Testis (tissue), 3 donors: ENCODE measurements around the gene P2RY6. TPM values are rescaled to one million over a fixed set of nuclear protein-coding genes. Genes with fewer than 3 reads are reported as not detected.

ENCODE experiments used
- DNase-seq: peaks from one replicate; pipeline ENCODE4 v3.0.0-alpha.2; 2019
- H3K27ac ChIP-seq, 2 donors: fragments of 200-600 bp; sonication (generic); one replicate each; pipeline ENCODE4 v1.5.1; 2019
- H3K27me3 ChIP-seq: fragments of 200-600 bp; sonication (generic); one replicate; pipeline ENCODE4 v1.5.1; 2019
- H3K36me3 ChIP-seq: fragments of 200-600 bp; sonication (generic); one replicate; pipeline ENCODE4 v1.5.1; 2017; ENCODE audit warnings: low read depth; ENCODE audit errors: missing control alignments
- H3K4me1 ChIP-seq: fragments of 200-600 bp; sonication (generic); one replicate; pipeline ENCODE4 v1.5.1; 2019
- H3K4me3 ChIP-seq, 2 donors: fragments of 200-600 bp; sonication (generic); one replicate each; pipeline ENCODE4 v1.5.1; 2017 to 2019
- H3K9me3 ChIP-seq: fragments of 200-600 bp; sonication (generic); one replicate; pipeline ENCODE4 v1.5.1; 2017
- POLR2A ChIP-seq: fragments of 450-650 bp; IDR thresholded peaks from one replicate; pipeline ENCODE4 v1.6.1; 2017; ENCODE audit warnings: antibody characterized with exemption, mild to moderate bottlenecking, moderate library complexity
- WGBS, 2 donors: methylation state at CpG; one replicate each; pipeline ENCODE4 v1.1.5; 2018; 5-methylcytosine and 5-hydroxymethylcytosine counted together
- intact Hi-C: fragments of 100-400 bp; cut with DNase I; formaldehyde crosslinking; loops from one replicate; pipeline ENCODE4 v1.15.1; 2023; ENCODE audit warnings: low total_unique reads
- polyA plus RNA-seq: library from polyadenylated mRNA; stranded (reverse); fragments of 350-450 nt; fragmentation: Illumina TruSeq; extraction: RNeasy Lipid Tissue Mini Kit (QIAGEN cat#74804); gene quantifications from one replicate; pipeline ENCODE4 v1.2.3, GENCODE V29; 2014; ENCODE audit warnings: low read depth, low replicate concordance; ENCODE audit not compliant: insufficient read depth
- total RNA-seq, 2 donors: library from RNA; depleted of rRNA; stranded (reverse); fragments of >200 nt; gene quantifications; one replicate each; pipeline ENCODE4 v1.2.3, GENCODE V29; 2016
- TF ChIP-seq, protein P1 (sequence below), 3 experiments: fragments of 450-650 bp in 2 of 3; fragments of 200-600 bp in 1 of 3; sonication (generic) in 1 of 3; IDR thresholded peaks; one replicate each; pipeline ENCODE4 v1.5.1; 2016 to 2019; ENCODE audit warnings: antibody characterized with exemption in 3 of 3, mild to moderate bottlenecking in 2 of 3, moderate library complexity in 1 of 3

P2RY6 gene
- total and polyA plus RNA-seq, 3 donors from 2014 or later = 0.25 to 2.7 (median 0.47) TPM

GRCh38 chr11:73331138-73331916, 59.2 kb downstream of the P2RY6 start:
- no peaks in the 10 kb centered on the region for H3K27me3 ChIP-seq
- intact Hi-C loops = no loop called here
- DNase-seq = no peak

DNA sequence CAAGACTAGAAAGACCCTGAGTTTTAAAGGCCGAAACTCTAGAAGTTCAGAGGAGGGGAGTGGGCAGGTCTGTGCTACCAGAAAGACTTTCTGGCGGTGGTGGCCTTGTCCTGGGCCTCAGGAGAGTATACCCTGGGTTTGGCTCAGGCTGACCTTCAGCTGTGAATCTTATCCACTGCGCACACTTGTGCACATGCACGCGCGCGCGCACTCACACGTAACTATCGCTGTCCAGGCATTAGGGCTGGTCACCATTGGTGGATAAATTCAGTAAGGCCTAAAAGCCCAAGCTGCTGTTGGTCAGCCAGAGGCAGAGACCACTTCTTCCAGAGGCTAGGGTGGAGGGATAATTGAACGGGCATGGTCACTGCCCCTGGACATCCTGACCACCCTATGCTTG, 61.0 kb downstream of the P2RY6 start:
- H3K27ac ChIP-seq = peak overlapping the region in 1 of 2 donors; percentile 79
- no peak overlapping the region for H3K4me3 ChIP-seq
- no peak for DNase-seq
- H3K4me1 ChIP-seq = peaks cover 51% of the 10 kb centered on the region
- 75 to 87% methylated on average over 10 to 11 of the region's 11 CpGs for WGBS, 2 donors
- intact Hi-C loops = no loop called here
- no peaks in the 10 kb centered on the region for H3K27me3 ChIP-seq
- H3K36me3 ChIP-seq = no peaks in the 10 kb centered on the region
- H3K9me3 ChIP-seq = no peaks in the 10 kb centered on the region
- TF ChIP-seq, protein P1, sequence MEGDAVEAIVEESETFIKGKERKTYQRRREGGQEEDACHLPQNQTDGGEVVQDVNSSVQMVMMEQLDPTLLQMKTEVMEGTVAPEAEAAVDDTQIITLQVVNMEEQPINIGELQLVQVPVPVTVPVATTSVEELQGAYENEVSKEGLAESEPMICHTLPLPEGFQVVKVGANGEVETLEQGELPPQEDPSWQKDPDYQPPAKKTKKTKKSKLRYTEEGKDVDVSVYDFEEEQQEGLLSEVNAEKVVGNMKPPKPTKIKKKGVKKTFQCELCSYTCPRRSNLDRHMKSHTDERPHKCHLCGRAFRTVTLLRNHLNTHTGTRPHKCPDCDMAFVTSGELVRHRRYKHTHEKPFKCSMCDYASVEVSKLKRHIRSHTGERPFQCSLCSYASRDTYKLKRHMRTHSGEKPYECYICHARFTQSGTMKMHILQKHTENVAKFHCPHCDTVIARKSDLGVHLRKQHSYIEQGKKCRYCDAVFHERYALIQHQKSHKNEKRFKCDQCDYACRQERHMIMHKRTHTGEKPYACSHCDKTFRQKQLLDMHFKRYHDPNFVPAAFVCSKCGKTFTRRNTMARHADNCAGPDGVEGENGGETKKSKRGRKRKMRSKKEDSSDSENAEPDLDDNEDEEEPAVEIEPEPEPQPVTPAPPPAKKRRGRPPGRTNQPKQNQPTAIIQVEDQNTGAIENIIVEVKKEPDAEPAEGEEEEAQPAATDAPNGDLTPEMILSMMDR (IDR thresholded peaks at IDR 0.05) = no peak
- no peak for TF ChIP-seq POLR2A

More at GRCh38 chr11:73331138-73331916, 59.2 kb downstream of the P2RY6 start:
- H3K36me3 ChIP-seq = no peaks in the 10 kb centered on the region
- peaks cover 55% of the 10 kb centered on the region for H3K4me1 ChIP-seq
- H3K9me3 ChIP-seq = no peaks in the 10 kb centered on the region
- TF ChIP-seq, protein P1 (IDR thresholded peaks at IDR 0.05) = no peak
- no peak for TF ChIP-seq POLR2A
- H3K27ac ChIP-seq = peak overlapping the region; percentile 68 to 72
- 31 to 68% methylated on average over 4 of the region's 4 CpGs for WGBS, 2 donors
- H3K4me3 ChIP-seq = no peak overlapping the region

DNA sequence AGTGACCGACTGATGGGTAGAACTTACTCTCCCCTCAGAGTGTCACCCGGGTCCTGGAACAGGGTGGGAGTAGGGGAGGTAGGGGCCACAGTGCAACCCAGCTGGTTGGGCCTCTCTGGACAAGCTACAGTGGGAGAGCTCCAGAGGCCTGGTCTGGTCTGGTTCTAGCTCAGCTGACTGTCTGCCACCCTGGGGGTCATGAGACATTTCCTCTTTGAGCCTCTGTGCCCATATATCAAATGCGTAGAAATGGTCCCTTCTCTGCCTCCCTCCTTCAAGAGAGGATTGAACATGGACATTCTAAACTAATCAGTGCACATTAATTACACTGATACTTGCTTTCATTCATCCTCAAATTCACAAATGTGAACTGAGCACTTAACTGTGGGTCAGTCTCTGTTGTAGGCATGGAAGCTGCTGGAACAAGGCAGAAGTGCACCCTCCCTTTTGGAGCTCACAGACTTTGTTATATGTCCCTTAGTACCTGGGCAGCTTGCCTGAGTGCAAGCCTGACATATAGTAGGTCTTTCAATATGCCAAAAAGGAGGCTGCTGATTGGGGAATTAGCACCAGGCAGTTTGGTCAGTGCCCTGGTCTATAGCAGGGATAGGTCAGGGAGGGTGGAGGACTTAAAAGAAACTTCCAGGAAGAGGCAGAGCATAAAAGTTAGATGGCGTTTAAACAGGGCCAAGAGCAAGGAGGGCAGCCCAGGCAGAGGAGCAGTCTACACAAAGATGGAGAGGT, 61.7 kb downstream of the P2RY6 start:
- H3K27me3 ChIP-seq = no peaks in the 10 kb centered on the region
- TF ChIP-seq POLR2A = no peak
- TF ChIP-seq, protein P1 (IDR thresholded peaks at IDR 0.05) = no peak
- peak overlapping the region; percentile 48 to 79 for H3K27ac ChIP-seq
- no peak overlapping the region for H3K4me3 ChIP-seq
- 63 to 77% methylated on average over 4 of the region's 4 CpGs for WGBS, 2 donors
- no peaks in the 10 kb centered on the region for H3K9me3 ChIP-seq
- no peak for DNase-seq
- H3K4me1 ChIP-seq = peaks cover 58% of the 10 kb centered on the region
- intact Hi-C loops = no loop called here
- H3K36me3 ChIP-seq = no peaks in the 10 kb centered on the region

DNA sequence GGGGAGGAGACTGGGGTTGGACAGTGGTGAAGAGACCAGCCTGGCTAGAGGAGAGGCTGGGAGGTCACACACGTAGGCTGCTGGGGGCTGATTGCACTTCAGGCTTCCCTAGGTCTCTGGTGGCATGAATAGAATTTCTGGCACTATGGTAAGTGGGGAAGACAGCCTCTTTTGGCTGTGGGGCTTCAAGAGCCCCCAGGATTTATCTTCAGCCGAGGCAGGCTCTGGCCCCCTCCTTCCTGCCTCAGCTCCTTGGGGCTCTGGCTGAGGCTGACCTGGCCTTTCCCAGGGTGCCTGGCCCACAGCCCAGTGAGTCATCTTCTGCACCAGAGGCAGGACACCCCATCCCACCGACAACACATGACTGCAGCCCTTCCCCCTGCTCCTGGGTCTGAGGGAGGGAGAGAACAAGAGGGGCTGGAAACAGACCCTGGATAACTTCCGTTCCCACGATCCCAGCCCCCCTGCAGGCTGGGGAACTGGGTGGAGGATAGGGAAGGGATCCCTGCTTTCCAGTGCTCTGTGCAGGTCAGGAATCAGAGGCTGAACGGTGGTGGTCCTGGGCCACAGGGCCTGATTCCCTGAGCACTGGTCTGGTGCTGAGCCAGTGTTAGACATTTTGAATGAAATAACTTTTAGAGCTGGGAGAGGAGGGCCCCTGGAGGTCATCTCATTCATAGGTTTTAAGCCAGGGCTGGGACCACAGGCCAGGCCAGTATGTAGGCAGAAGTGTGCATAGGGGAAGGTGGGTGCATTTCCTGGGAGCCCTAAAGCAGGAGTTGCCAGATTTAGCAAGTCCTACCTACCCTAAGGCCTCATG, 62.5 kb downstream of the P2RY6 start:
- Histone ChIP-seq H3K27ac (peak overlapping the region; percentile 69 to 79), H3K4me3 (no peak overlapping the region), H3K27me3 (no peaks in the 10 kb centered on the region), H3K4me1 (peaks cover 59% of the 10 kb centered on the region), H3K9me3 (no peaks in the 10 kb centered on the region), H3K36me3 (no peaks in the 10 kb centered on the region)
- WGBS, 2 donors = 27 to 35% methylated on average over 6 of the region's 6 CpGs
- TF ChIP-seq, protein P1 (IDR thresholded peaks at IDR 0.05) = no peak
- TF ChIP-seq POLR2A = no peak
- intact Hi-C loops = no loop called here
- peak; percentile 88 for DNase-seq
